Urinary bladder (tissue), 4 donors: ENCODE data around the gene GPX5. TPM values are rescaled to one million over a fixed set of nuclear protein-coding genes. Genes with fewer than 3 reads are reported as not detected.
"Not testable (repeated sequence)": the region's sequence is repeated elsewhere in the genome, so short reads cannot be mapped to it uniquely, and the experiment has no call there.

Source experiments
- DNase-seq: peaks from one replicate; pipeline ENCODE4 v3.0.0-alpha.2; 2015; ENCODE audit errors: extremely low spot score
- H3K27ac ChIP-seq: one replicate; pipeline ENCODE4 v1.5.1; 2013; ENCODE audit warnings: low read depth, mild to moderate bottlenecking, moderate library complexity
- H3K36me3 ChIP-seq: one replicate; pipeline ENCODE4 v1.6.1; 2013; ENCODE audit warnings: mild to moderate bottlenecking, moderate library complexity; ENCODE audit not compliant: insufficient read depth
- H3K4me1 ChIP-seq: one replicate; pipeline ENCODE4 v1.6.1; 2013; ENCODE audit warnings: mild to moderate bottlenecking, moderate library complexity; ENCODE audit not compliant: insufficient read depth
- H3K4me3 ChIP-seq: one replicate; pipeline ENCODE4 v1.5.1; 2013; ENCODE audit warnings: low read depth, low read length
- WGBS: extraction: QIAGEN DNeasy Blood & Tissue Kit; methylation state at CpG from one replicate; pipeline ENCODE4 v1.1.7; 2013; 5-methylcytosine and 5-hydroxymethylcytosine counted together
- polyA plus RNA-seq: library from polyadenylated mRNA; stranded (reverse); fragments of 200-250 nt; gene quantifications from one replicate; pipeline ENCODE4 v1.2.3, GENCODE V29; 2013
- total RNA-seq: library from RNA; depleted of rRNA; stranded (reverse); fragments of >200 nt; gene quantifications from one replicate; pipeline ENCODE4 v1.2.3, GENCODE V29; 2014
- donor health status: healthy with polysubstance abuse.
- donor health status: healthy.

GPX5 gene
- total and polyA plus RNA-seq, 2 donors: not detected

- H3K4me3 ChIP-seq: no peak overlapping the region
- H3K36me3 ChIP-seq: no peaks in the 10 kb centered on the region
- H3K4me1 ChIP-seq: no peaks in the 10 kb centered on the region
- DNase-seq: no peak
- WGBS: 18% methylated on average over 3 of the region's 3 CpGs
- H3K27ac ChIP-seq: no peak overlapping the region
Measured at GRCh38 chr6:28497893-28498292, 27.8 kb upstream of the GPX5 start.

GRCh38 chr6:28501259-28501658 lies 24.4 kb upstream of the GPX5 start:
- Histone ChIP-seq H3K4me3 (no peak overlapping the region), H3K36me3 (no peaks in the 10 kb centered on the region), H3K4me1 (no peaks in the 10 kb centered on the region), H3K27ac (no peak overlapping the region)
- DNase-seq: no peak
- 83% methylated on average over 6 of the region's 6 CpGs for WGBS

DNA sequence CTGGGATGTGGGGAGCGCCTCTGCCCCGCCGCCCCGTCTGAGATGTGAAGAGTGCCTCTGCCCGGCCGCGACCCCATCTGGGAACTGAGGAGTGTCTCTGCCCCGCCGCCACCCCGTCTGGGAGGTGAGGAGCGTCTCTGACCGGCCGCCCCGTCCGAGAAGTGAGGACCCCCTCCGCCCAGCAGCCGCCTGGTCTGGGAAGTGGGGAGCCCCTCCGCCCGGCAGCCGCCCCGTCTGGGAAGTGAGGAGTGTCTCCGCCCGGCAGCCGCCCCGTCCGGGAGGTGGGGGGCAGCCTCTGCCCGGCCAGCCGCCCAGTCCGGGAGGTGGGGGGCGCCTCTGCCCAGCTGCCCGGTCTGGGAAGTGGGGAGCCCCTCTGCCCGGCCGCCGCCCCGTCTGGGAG lies 23.5 kb upstream of the GPX5 start:
- 93% methylated on average over 35 of the region's 35 CpGs for WGBS
- H3K4me3 ChIP-seq, H3K36me3 ChIP-seq, H3K27ac ChIP-seq, H3K4me1 ChIP-seq, DNase-seq: not testable (repeated sequence)

DNA sequence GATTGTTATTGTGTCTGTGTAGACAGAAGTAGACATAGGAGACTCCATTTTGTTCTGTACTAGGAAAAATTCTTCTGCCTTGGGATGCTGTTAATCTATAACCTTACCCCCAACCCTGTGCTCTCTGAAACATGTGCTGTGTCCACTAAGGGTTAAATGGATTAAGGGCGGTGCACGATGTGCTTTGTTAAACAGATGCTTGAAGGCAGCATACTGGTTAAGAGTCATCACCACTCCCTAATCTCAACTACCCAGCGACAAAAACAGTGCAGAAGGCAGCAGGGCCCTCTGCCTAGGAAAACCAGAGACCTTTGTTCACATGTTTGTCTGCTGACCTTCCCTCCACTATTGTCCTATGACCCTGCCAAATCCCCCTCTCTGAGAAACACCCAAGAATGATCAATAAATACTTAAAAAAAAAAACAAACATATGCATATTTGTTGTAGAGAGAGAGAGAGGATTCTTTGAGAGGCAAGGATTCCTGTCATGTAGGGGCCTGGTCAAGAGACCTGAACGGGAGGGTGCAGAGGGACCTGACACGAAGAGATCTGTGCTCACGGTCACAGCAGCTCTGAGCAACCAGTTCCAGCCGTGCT lies 22.9 kb upstream of the GPX5 start:
- not testable (repeated sequence) for H3K36me3 ChIP-seq, H3K4me3 ChIP-seq, DNase-seq, H3K4me1 ChIP-seq, H3K27ac ChIP-seq
- 56% methylated on average over 7 of the region's 7 CpGs for WGBS

DNA sequence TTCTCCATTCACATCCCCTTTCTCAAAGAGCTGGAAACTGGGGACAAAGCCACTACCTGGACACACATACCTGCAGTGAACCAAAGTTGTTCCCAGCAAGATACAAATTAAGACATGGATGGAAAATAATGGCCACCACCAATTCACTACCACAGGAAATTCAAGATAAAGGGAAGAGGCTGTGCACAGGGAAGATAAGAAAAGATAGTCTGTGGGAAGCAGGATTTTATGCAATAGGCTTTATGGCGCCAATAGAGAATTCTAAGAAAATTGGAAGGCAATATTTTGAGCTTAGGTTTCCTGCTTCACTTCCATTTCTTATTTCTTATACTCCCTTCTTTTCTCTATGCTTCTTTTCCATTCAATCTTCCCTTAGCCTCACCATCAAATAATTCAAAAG lies 19.9 kb upstream of the GPX5 start:
- 87% methylated on average over 1 of the region's 1 CpG for WGBS
- H3K4me3 ChIP-seq: no peak overlapping the region
- no peak for DNase-seq
- H3K4me1 ChIP-seq: no peaks in the 10 kb centered on the region
- H3K27ac ChIP-seq: no peak overlapping the region
- no peaks in the 10 kb centered on the region for H3K36me3 ChIP-seq

DNA sequence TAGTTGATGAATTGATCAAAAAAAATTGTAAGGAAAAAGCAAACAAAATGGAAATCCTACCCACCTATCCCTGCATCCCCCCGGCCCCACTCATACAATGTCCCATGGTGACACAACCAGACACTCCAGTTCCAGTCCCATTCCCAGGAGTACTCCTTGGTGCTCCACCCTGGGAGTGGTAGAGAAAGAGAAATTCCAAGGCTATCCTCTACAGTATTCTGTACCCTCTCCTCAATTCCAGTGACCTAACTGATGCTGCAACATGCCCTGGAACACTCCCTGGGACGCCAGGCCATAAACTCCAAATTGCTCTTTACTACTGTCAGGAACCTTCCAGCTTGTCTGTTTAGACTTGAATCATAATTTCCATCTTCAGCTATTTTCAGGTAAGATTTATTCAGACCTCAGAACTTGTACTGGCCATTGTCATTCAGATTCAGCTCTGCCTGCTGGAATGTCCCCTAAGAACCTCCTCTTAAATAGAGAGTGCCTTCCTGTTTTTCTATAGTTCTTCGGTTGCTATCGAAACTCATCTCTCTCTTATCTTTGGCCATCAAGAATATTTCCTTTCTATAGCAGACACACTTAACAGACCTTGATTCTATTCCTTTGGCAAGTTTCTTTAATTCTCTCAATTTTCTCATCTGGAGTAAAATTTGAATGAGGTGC lies 18.7 kb upstream of the GPX5 start:
- Histone ChIP-seq H3K4me3 (no peak overlapping the region), H3K36me3 (no peaks in the 10 kb centered on the region), H3K27ac (no peak overlapping the region), H3K4me1 (no peaks in the 10 kb centered on the region)
- 50% methylated on average over 4 of the region's 4 CpGs for WGBS
- DNase-seq: no peak

DNA sequence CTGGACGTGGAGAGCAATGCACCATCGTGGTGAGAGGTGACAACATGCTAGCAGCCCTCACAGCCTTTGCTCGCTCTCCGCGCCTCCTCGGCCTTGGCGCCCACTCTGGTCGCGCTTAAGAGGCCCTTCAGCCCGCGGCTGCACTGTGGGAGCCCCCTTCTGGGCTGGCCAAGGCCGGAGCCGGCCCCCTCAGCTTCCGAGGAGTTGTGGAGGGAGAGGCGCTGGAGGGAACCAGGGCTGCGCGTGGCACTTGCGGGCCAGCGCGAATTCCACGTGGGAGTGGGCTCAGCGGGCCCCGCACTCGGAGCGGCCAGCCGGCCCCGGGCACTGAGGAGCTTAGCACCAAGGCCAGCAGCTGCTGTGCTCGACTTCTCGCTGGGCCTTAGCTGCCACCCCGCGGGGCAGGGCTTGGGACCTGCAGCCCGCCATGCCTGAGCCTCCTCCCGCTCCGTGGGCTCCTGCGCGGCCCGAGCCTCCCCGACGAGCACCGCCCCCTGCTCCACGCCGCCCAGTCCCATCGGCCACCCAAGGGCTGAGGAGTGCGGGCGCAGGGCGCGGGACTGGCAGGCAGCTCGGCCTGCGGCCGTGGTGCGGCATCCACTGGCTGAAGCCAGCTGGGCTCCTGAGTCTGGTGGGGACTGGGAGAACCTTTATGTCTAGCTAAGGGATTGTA lies 13.9 kb upstream of the GPX5 start:
- H3K27ac ChIP-seq: no peak overlapping the region
- H3K4me1 ChIP-seq: no peaks in the 10 kb centered on the region
- 96% methylated on average over 51 of the region's 51 CpGs for WGBS
- no peak overlapping the region for H3K4me3 ChIP-seq
- no peaks in the 10 kb centered on the region for H3K36me3 ChIP-seq
- no peak for DNase-seq

DNA sequence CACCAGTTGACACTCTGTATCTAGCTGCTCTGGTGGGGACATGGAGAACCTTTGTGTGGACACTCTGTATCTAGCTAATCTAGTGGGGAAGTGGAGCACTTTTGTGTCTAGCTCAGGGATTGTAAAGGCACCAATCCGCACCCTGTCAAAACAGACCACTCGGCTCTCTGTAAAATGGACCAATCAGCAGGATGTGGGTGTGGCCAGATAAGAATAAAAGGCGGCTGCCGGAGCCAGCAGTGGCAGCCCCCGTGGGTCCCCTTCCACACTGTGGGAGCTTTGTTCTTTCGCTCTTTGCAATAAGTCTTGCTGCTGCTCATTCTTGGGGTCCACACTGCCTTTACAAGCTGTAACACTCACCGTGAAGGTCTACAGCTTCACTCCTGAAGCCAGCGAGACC lies 13.3 kb upstream of the GPX5 start:
- not testable (repeated sequence) for DNase-seq

GRCh38 chr6:28515676-28516075 lies 10.0 kb upstream of the GPX5 start, which contains the start of gene GPX6:
Gene GPX6 (minus strand): TSS chr6:28515793. CDS start chr6:28515743, 50 bp downstream.
- Histone ChIP-seq H3K27ac (no peak within 1 kb of the TSS), H3K4me1 (no peaks in the 10 kb centered on the region), H3K36me3 (no peaks in the 10 kb centered on the region), H3K4me3 (no peak within 1 kb of the TSS)
- DNase-seq: no peak
- 46% methylated on average over 4 of the region's 4 CpGs for WGBS

More for the DNA sequence above, 13.3 kb upstream of the GPX5 start:
- H3K27ac ChIP-seq, H3K4me3 ChIP-seq, H3K36me3 ChIP-seq, H3K4me1 ChIP-seq: not testable (repeated sequence)
- WGBS: 92% methylated on average over 8 of the region's 8 CpGs

DNA sequence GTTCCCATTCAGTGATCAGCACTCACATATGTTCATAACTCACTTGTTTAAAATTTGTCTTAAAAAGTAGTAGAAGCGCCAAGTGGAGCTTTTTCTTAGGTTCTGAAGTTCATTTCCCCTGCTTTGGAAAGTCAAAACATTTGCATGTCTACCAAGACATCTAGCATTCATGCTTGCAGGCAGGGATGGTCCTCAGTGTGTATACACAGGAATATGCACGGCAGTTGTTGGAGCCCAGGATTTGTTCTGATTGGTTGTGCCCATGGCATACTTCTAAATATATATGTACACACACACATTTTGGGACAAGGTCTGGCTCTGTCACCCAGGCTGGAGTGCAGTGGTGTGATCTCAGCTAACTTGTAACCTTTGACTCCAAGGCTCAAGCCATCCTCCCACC lies 7.7 kb upstream of the GPX5 start:
- H3K36me3 ChIP-seq: no peaks in the 10 kb centered on the region
- 78% methylated on average over 2 of the region's 2 CpGs for WGBS
- no peak overlapping the region for H3K27ac ChIP-seq
- H3K4me3 ChIP-seq: no peak overlapping the region
- no peak for DNase-seq
- no peaks in the 10 kb centered on the region for H3K4me1 ChIP-seq

GRCh38 chr6:28522594-28523240 lies 3.0 kb upstream of the GPX5 start:
- Histone ChIP-seq H3K4me3 (no peak overlapping the region), H3K27ac (no peak overlapping the region), H3K36me3 (no peaks in the 10 kb centered on the region), H3K4me1 (no peaks in the 10 kb centered on the region)
- DNase-seq: no peak

- Histone ChIP-seq H3K4me1 (no peaks in the 10 kb centered on the region), H3K4me3 (no peak overlapping the region), H3K27ac (no peak overlapping the region), H3K36me3 (no peaks in the 10 kb centered on the region)
- 20% methylated on average over 3 of the region's 3 CpGs for WGBS
- DNase-seq: no peak
Measured at GRCh38 chr6:28523241-28523622, 2.4 kb upstream of the GPX5 start.

GRCh38 chr6:28530777-28531176 lies 5.1 kb downstream of the GPX5 start:
- 6% methylated on average over 1 of the region's 1 CpG for WGBS
- Histone ChIP-seq H3K4me3 (no peak overlapping the region), H3K36me3 (no peaks in the 10 kb centered on the region), H3K27ac (no peak overlapping the region), H3K4me1 (no peaks in the 10 kb centered on the region)
- DNase-seq: no peak
